Stimulated activated CD4-positive, alpha-beta T cell treated with anti-CD3 and anti-CD28 coated beads, Interleukin-4, amount 100 ng/mL, for 24 hours (primary cell): ENCODE results near the gene MSX1.

Source experiments
- DNase-seq: peaks from one replicate; pipeline ENCODE4 v3.0.0-alpha.2; 2020

Gene MSX1

GRCh38 chr4:4858527-4859324 is 739 bp upstream of the MSX1 start:
- DNase-seq = no peak

- DNase-seq = no peak
Observed at GRCh38 chr4:4859799-4860599, 534 bp downstream of the MSX1 start.

GRCh38 chr4:4860600-4861389 is 1.3 kb downstream of the MSX1 start:
- DNase-seq = no peak

GRCh38 chr4:4861390-4862018 is 2.0 kb downstream of the MSX1 start:
- no peak for DNase-seq

- no peak for DNase-seq
Observed at GRCh38 chr4:4862071-4862551, 2.6 kb downstream of the MSX1 start.

GRCh38 chr4:4862665-4863482 is 3.4 kb downstream of the MSX1 start:
- DNase-seq = no peak

- DNase-seq = no peak
Observed at GRCh38 chr4:4864443-4864939, 5.0 kb downstream of the MSX1 start.

- DNase-seq = no peak
Observed at GRCh38 chr4:4864940-4865704, 5.7 kb downstream of the MSX1 start.

- no peak for DNase-seq
Observed at GRCh38 chr4:4865705-4866123, 6.2 kb downstream of the MSX1 start.

- no peak for DNase-seq
Observed at GRCh38 chr4:4866124-4866865, 6.8 kb downstream of the MSX1 start.

GRCh38 chr4:4866866-4867374 is 7.5 kb downstream of the MSX1 start:
- no peak for DNase-seq

GRCh38 chr4:4867375-4868039 is 8.0 kb downstream of the MSX1 start:
- DNase-seq = no peak

GRCh38 chr4:4868040-4868757 is 8.7 kb downstream of the MSX1 start:
- DNase-seq = no peak

GRCh38 chr4:4868758-4869723 is 9.6 kb downstream of the MSX1 start:
- no peak for DNase-seq

GRCh38 chr4:4869731-4870571 is 10.5 kb downstream of the MSX1 start:
- DNase-seq = no peak

- DNase-seq = no peak
Observed at GRCh38 chr4:4870576-4871241, 11.2 kb downstream of the MSX1 start.
